GM18526 (cell line): ENCODE results near the gene TM7SF3.

Experiments used
- POLR2A ChIP-seq: IDR thresholded peaks from 3 replicates; pipeline ENCODE4 v1.6.1; 2011; ENCODE audit not compliant: insufficient read length; ENCODE audit errors: extremely low read depth

The TM7SF3 gene

GRCh38 chr12:26997003-26997402, 17.2 kb downstream of the TM7SF3 start:
- no peak for TF ChIP-seq POLR2A

GRCh38 chr12:26995706-26996105, 18.5 kb downstream of the TM7SF3 start:
- TF ChIP-seq POLR2A, result no peak

DNA sequence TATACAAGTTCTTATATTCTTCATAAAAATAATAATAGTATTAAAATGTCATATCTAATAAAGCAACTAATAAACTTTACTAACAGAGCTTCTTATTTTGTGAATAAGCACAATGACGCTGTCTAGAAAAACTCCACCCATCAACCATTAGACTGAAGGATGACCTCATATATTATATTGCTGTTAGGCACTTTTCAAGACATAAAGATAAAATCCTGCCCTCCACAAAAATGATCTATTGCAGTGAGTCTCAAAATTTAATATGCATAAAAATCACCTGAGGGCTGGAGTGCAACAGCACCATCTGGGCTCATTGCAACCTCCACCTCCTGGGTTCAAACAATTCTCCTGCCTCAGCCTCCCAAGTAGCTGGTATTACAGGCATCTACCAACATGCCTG, 20.1 kb downstream of the TM7SF3 start:
- TF ChIP-seq POLR2A, result no peak

DNA sequence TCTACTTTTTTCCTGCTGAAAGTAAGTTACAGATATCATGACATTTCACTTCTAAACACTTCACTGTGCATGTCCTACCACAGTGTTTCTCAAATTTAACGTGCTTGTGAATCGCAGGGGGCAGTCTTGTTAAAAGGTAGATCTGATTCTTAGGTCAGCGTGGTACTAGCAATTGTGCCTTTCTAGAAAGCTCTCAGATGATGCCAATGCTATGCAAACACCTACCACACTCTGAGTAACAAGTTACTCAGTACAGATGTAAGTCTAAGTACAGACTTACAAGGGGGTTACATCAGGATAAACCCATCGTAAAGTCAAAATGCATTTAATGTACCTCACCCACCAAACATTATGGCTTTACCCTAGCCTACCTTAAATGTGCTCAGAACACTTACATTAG, 22.4 kb downstream of the TM7SF3 start:
- no peak for TF ChIP-seq POLR2A

- no peak for TF ChIP-seq POLR2A
Measured at GRCh38 chr12:26989873-26990272, 24.3 kb downstream of the TM7SF3 start.

DNA sequence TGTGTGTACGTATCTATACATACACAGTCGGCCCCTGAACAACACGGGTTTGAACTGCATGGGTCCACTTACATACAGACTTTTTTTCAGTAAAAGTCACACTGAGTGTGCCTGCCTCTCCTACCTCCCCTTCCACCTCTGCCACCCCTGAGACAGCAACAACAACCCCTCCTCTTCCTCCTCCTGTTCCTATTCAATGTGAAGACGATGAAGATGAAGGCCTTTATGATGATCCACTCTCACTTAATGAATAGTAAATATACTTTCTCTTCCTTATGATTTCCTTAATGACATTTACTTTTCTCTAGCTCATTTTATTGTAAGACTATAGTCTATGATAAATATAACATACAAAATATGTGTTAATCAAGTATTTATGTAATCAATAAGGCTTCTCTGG, 25.5 kb downstream of the TM7SF3 start:
- TF ChIP-seq POLR2A, result no peak

GRCh38 chr12:26987634-26988424, 26.4 kb downstream of the TM7SF3 start:
- no peak for TF ChIP-seq POLR2A

DNA sequence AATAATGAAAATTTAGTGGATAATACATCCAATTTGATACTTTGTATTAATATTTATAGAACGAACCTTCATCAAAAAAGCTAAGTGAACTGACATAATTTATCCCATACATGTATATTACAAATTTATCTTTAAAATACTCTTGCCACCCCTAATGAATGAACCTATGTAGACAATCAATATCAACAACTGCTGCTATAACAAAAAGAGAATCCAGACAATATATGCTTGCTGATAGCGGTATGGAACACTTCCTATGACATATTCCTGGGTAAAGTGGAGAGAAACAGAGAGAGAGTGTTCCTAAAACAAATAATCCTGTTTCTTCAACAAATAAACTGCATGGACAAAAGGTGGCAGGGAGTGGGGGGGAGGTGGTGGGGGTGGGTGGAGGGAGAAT, 31.3 kb downstream of the TM7SF3 start:
- no peak for TF ChIP-seq POLR2A

- no peak for TF ChIP-seq POLR2A
Measured at GRCh38 chr12:26979733-26980132, 34.5 kb downstream of the TM7SF3 start.

DNA sequence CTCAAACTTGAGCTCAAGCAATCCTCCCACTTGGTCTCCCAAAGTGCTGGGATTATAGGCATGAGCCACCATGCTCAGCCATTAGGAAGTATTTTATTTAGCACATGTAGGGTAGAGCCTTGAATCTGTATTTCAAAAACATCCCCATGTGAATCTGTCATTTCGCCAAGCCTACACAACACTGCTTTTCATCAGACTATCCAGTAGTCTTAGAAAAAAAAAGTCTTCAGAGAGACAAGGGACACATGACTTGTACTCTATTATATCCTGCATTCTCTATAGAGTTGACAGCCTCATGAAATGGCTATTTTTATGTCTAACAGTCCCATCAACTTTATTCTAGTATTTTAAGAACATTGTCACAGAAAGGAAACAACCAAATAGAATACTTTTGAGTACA, 35.4 kb downstream of the TM7SF3 start:
- TF ChIP-seq POLR2A, result no peak

DNA sequence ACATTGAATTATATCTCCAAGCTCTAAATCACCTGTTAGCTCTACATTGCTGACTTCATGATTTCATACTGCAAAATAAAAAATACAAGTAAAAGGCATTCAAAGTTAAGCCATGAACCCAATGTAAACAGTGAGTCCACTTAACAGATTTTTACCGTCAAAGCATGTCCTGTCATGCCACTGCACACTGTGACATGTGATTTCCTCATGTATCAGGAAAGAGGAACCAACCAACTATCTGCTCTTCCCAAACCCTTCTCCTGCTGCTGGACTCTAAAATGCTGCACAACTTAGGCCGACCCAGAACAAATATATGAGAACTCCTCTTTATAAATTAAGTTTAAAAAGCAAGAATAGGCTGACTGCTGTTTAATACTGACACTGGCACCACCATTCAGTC, 37.5 kb downstream of the TM7SF3 start:
- no peak for TF ChIP-seq POLR2A

GRCh38 chr12:26971963-26972362, 42.2 kb downstream of the TM7SF3 start:
- TF ChIP-seq POLR2A, result no peak

DNA sequence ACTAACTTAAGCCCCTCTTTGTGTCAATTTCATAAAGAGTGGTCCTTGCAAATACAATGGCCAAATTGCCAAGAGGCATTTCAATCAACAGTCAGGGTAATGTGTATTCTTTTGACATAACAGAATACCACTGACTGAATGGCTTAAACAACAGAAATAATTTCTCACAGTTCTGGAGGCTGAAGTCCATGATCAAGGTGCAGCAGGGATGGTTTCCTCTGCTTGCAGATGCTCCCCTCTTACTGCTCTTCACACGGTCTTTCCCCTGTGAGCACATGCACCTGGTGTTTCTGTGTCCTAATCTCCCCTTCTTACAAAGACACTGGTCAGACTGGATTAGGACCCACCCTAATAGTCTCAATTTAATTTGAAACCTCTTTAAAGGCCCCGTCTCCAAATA, 44.0 kb downstream of the TM7SF3 start:
- no peak for TF ChIP-seq POLR2A

- no peak for TF ChIP-seq POLR2A
Measured at GRCh38 chr12:26966842-26967241, 47.3 kb downstream of the TM7SF3 start.

DNA sequence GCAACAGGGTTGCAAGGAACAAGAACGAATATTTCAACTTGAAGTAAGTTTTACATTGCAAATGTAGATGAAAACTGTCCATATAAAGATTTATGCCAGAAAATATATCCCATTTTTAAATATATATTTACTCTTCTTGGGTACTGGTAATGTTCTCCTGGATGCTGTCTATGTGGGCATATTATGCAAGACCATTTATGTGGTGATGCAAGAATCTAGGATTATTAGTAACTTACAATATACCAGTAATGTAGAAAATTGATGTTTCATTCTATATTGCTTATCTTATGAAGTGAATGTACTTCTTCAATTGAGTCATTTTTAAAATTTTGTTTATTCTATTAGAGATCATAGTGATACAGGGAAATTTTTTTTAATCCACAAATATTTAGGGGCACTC, 50.8 kb downstream of the TM7SF3 start:
- no peak for TF ChIP-seq POLR2A

GRCh38 chr12:26961803-26962202, 52.4 kb downstream of the TM7SF3 start:
- no peak for TF ChIP-seq POLR2A

DNA sequence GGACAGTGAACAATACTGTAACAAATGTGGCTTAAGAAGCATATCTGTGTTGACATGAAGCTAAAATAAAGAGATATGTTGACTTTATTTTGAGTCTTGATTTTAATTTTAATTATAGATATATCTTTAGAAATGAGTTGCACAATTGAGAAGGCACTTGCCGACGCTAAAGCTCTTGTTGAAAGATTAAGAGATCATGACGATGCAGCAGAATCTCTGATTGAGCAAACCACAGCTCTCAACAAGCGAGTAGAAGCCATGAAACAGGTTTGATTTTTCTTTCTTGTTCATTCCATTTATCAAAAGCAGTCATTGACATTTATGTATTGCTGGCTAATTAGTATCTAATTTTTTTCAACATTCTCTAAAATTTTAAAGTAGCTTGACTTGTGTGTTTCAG, 60.2 kb downstream of the TM7SF3 start:
- TF ChIP-seq POLR2A, result no peak
